Measurements from ENCODE around the gene LIN7A. TPM values are rescaled to one million over a fixed set of nuclear protein-coding genes. Genes with fewer than 3 reads are reported as not detected.

Gene LIN7A
- polyA plus RNA-seq, 1 donor from 2014 or later = 31.5 TPM

GRCh38 chr12:80846952-80847351 lies 90.8 kb downstream of the LIN7A start:
- Histone ChIP-seq H3F3A (ENCODE audit: insufficient read depth, low read length, poor library complexity, severe bottlenecking) (no peaks in the 10 kb centered on the region), H3K4me2 (ENCODE audit: low read length) (peak overlapping the region; percentile 27), H3K27me3 (ENCODE audit: insufficient read depth, low read depth, low read length) (no peaks in the 10 kb centered on the region), H3K9me2 (ENCODE audit: insufficient read depth, low read length) (no peaks in the 10 kb centered on the region), H3K79me2 (replicated peaks; ENCODE audit: insufficient read depth, low read length) (no peaks in the 10 kb centered on the region), H3K27ac (ENCODE audit: low read length) (peak overlapping the region; percentile 35), H4K20me1 (ENCODE audit: insufficient read depth) (no peaks in the 10 kb centered on the region), H3K9ac (ENCODE audit: low read length) (peak overlapping the region; percentile 0), H3K9me3 (ENCODE audit: low read length) (no peaks in the 10 kb centered on the region), H3K36me3 (ENCODE audit: insufficient read depth, low read length) (no peaks in the 10 kb centered on the region), H3K4me3 (ENCODE audit: low read length) (peak overlapping the region; percentile 32), H2AFZ (ENCODE audit: low read depth, low read length) (no peak overlapping the region)
- TF ChIP-seq EP300 (conservative IDR thresholded peaks at IDR 0.05; ENCODE audit: poor library complexity, severe bottlenecking) (peak; percentile 59), RAD21 (conservative IDR thresholded peaks at IDR 0.05) (no peak), CTCF (IDR thresholded peaks at IDR 0.05; ENCODE audit: poor library complexity, severe bottlenecking) (no peak), MXI1 (conservative IDR thresholded peaks at IDR 0.05; ENCODE audit: poor library complexity, severe bottlenecking) (no peak), POLR2AphosphoS5 (IDR thresholded peaks at IDR 0.05) (peak; percentile 53), SMC3 (conservative IDR thresholded peaks at IDR 0.05; ENCODE audit: poor library complexity) (no peak), TAF1 (IDR thresholded peaks at IDR 0.05; ENCODE audit: low read depth) (no peak), EZH2 (IDR thresholded peaks at IDR 0.05; ENCODE audit: borderline replicate concordance, insufficient read depth, low read length, poor library complexity, severe bottlenecking) (no peak)
- TF ChIP-seq, protein P1, sequence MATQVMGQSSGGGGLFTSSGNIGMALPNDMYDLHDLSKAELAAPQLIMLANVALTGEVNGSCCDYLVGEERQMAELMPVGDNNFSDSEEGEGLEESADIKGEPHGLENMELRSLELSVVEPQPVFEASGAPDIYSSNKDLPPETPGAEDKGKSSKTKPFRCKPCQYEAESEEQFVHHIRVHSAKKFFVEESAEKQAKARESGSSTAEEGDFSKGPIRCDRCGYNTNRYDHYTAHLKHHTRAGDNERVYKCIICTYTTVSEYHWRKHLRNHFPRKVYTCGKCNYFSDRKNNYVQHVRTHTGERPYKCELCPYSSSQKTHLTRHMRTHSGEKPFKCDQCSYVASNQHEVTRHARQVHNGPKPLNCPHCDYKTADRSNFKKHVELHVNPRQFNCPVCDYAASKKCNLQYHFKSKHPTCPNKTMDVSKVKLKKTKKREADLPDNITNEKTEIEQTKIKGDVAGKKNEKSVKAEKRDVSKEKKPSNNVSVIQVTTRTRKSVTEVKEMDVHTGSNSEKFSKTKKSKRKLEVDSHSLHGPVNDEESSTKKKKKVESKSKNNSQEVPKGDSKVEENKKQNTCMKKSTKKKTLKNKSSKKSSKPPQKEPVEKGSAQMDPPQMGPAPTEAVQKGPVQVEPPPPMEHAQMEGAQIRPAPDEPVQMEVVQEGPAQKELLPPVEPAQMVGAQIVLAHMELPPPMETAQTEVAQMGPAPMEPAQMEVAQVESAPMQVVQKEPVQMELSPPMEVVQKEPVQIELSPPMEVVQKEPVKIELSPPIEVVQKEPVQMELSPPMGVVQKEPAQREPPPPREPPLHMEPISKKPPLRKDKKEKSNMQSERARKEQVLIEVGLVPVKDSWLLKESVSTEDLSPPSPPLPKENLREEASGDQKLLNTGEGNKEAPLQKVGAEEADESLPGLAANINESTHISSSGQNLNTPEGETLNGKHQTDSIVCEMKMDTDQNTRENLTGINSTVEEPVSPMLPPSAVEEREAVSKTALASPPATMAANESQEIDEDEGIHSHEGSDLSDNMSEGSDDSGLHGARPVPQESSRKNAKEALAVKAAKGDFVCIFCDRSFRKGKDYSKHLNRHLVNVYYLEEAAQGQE (IDR thresholded peaks at IDR 0.05; ENCODE audit: borderline replicate concordance) = no peak

DNA sequence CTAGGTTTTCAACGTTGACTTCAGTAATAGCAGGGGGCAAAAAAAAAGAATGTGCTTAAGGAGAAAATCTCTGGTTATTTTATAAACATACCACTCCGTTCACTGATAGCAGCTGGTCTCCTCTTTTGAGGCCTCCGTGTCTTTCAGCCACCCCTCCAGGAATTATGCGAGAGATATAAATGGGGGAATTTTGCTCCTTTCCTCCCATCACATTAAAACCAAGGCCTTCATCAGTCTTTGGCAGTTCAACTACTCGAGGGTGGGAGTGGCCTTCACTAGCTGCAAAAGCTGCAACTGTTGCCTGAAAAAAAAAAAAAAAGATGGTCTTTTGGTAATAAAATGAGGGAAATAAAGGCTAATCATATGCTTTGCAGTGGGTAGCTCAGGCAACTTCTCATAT lies 92.1 kb downstream of the LIN7A start:
- Histone ChIP-seq H4K20me1 (ENCODE audit: insufficient read depth) (no peaks in the 10 kb centered on the region), H3F3A (ENCODE audit: insufficient read depth, low read length, poor library complexity, severe bottlenecking) (no peaks in the 10 kb centered on the region), H3K79me2 (replicated peaks; ENCODE audit: insufficient read depth, low read length) (no peaks in the 10 kb centered on the region), H2AFZ (ENCODE audit: low read depth, low read length) (no peak overlapping the region), H3K9ac (ENCODE audit: low read length) (no peak overlapping the region), H3K36me3 (ENCODE audit: insufficient read depth, low read length) (no peaks in the 10 kb centered on the region), H3K9me2 (ENCODE audit: insufficient read depth, low read length) (no peaks in the 10 kb centered on the region), H3K27me3 (ENCODE audit: insufficient read depth, low read depth, low read length) (no peaks in the 10 kb centered on the region), H3K4me3 (ENCODE audit: low read length) (no peak overlapping the region), H3K9me3 (ENCODE audit: low read length) (no peaks in the 10 kb centered on the region), H3K27ac (ENCODE audit: low read length) (no peak overlapping the region), H3K4me2 (ENCODE audit: low read length) (no peak overlapping the region)
- TF ChIP-seq, protein P1 (IDR thresholded peaks at IDR 0.05; ENCODE audit: borderline replicate concordance) = no peak
- TF ChIP-seq EZH2 (IDR thresholded peaks at IDR 0.05; ENCODE audit: borderline replicate concordance, insufficient read depth, low read length, poor library complexity, severe bottlenecking) (no peak), RAD21 (conservative IDR thresholded peaks at IDR 0.05) (no peak), EP300 (conservative IDR thresholded peaks at IDR 0.05; ENCODE audit: poor library complexity, severe bottlenecking) (no peak), CTCF (IDR thresholded peaks at IDR 0.05; ENCODE audit: poor library complexity, severe bottlenecking) (no peak), TAF1 (IDR thresholded peaks at IDR 0.05; ENCODE audit: low read depth) (no peak), MXI1 (conservative IDR thresholded peaks at IDR 0.05; ENCODE audit: poor library complexity, severe bottlenecking) (no peak), SMC3 (conservative IDR thresholded peaks at IDR 0.05; ENCODE audit: poor library complexity) (no peak), POLR2AphosphoS5 (IDR thresholded peaks at IDR 0.05) (no peak)

Measured in neural cell (in vitro differentiated cells).